ENCODE measurements around the gene OR2L8.

Gene OR2L8

GRCh38 chr1:247961791-247962190 lies 13.1 kb downstream of the OR2L8 start:
- Histone ChIP-seq H3K4me3 (no peak overlapping the region), H3K9ac (ENCODE audit: insufficient read length) (no peak overlapping the region), H3K27ac (peak overlapping the region; percentile 61; the same call in 1 of the 2 replicates), H3K36me3 (ENCODE audit: insufficient read depth, low read length) (no peaks in the 10 kb centered on the region), H3K9me3 (ENCODE audit: low read depth, low read length) (no peaks in the 10 kb centered on the region)
- no peak for TF ChIP-seq POLR2AphosphoS5 (IDR thresholded peaks at IDR 0.05; ENCODE audit: borderline replicate concordance, low read depth, low read length)
- TF ChIP-seq EZH2 (IDR thresholded peaks at IDR 0.05): no peak
- no peak for TF ChIP-seq FOXP2 (optimal IDR thresholded peaks at IDR 0.05; ENCODE audit: control extremely low read depth, extremely low read length, insufficient read depth)
- no peak for DNase-seq (ENCODE audit: low read depth, low spot score)

DNA sequence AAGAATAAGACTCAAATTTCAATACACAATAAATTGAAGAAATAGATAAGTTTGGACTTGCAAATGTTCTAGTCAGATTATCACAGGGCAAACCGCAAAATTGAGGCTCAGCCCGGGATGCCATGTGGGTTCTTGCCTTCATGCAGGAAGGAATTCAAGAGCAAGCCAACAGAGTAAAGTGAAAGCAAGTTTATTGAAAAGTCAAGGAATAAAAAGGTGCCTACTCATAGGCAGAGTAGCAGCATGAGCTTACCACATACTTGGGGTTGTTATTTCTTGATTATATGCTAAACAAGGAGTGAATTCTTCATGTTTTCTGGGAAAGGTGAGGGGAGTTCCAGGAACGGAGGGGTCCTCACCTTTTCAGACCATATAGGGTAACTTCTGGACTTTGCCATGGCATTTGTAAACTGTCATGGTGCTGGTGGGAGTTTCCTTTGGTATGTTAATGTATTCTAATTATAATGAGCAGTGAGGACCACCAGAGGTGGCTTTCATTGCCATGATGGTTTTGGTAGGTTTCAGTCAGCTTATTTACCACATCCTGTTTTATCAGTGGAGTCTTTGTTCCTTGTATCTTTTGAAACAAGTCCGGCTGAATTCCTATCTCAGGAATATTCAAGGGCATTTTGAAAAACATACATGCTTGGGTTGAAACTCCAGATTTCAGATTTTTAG lies 14.4 kb downstream of the OR2L8 start:
- Histone ChIP-seq H3K36me3 (ENCODE audit: insufficient read depth, low read length) (no peaks in the 10 kb centered on the region), H3K9ac (ENCODE audit: insufficient read length) (no peak overlapping the region), H3K9me3 (ENCODE audit: low read depth, low read length) (no peaks in the 10 kb centered on the region), H3K4me3 (no peak overlapping the region), H3K27ac (0 out of 2 replicates have a peak overlapping the region, but pooled peaks have one; percentile 9)
- no peak for DNase-seq (ENCODE audit: low read depth, low spot score)
- TF ChIP-seq FOXP2 (optimal IDR thresholded peaks at IDR 0.05; ENCODE audit: control extremely low read depth, extremely low read length, insufficient read depth) (no peak), POLR2AphosphoS5 (IDR thresholded peaks at IDR 0.05; ENCODE audit: borderline replicate concordance, low read depth, low read length) (no peak), EZH2 (IDR thresholded peaks at IDR 0.05) (no peak)

DNA sequence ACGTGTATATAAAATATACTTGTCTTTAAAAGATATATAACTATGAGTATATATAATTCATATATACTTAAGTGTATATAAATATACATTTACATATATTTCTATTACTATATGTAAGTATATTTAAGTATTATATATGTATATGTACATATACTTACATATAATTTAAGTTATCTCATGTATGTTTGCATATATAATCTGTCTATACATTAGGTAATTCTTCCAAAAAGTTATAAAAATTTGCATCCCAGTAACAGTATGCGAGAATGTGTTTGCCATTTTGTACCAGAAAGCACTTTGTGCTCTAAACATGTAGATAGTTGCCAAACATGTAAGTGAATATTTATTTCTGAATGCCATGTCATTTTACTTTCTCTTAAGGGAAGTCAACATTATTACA lies 16.3 kb downstream of the OR2L8 start, which contains the start of gene OR2AK2:
Gene OR2AK2, plus strand, starts transcription at position 301 of the 400 bp plus-strand sequence. CDS start 144 bp downstream, outside the sequence.
- Histone ChIP-seq H3K27ac (no peak within 1 kb of the TSS), H3K36me3 (ENCODE audit: insufficient read depth, low read length) (no peaks in the 10 kb centered on the region), H3K4me3 (no peak within 1 kb of the TSS), H3K9me3 (ENCODE audit: low read depth, low read length) (no peaks in the 10 kb centered on the region), H3K9ac (ENCODE audit: insufficient read length) (no peak within 1 kb of the TSS)
- no peak for DNase-seq (ENCODE audit: low read depth, low spot score)
- TF ChIP-seq EZH2 (IDR thresholded peaks at IDR 0.05): no peak
- no peak for TF ChIP-seq FOXP2 (optimal IDR thresholded peaks at IDR 0.05; ENCODE audit: control extremely low read depth, extremely low read length, insufficient read depth)
- no peak for TF ChIP-seq POLR2AphosphoS5 (IDR thresholded peaks at IDR 0.05; ENCODE audit: borderline replicate concordance, low read depth, low read length)

- H3K27ac ChIP-seq: no peak overlapping the region
- H3K9me3 ChIP-seq (ENCODE audit: low read depth, low read length): no peaks in the 10 kb centered on the region
- no peak overlapping the region for H3K9ac ChIP-seq (ENCODE audit: insufficient read length)
- TF ChIP-seq POLR2AphosphoS5 (IDR thresholded peaks at IDR 0.05; ENCODE audit: borderline replicate concordance, low read depth, low read length): no peak
- peak overlapping the region; percentile 13; the same call in 1 of the 2 replicates for H3K4me3 ChIP-seq
- no peaks in the 10 kb centered on the region for H3K36me3 ChIP-seq (ENCODE audit: insufficient read depth, low read length)
- DNase-seq (ENCODE audit: low read depth, low spot score): no peak
Observed at GRCh38 chr1:247966532-247967204, 18.0 kb downstream of the OR2L8 start.

DNA sequence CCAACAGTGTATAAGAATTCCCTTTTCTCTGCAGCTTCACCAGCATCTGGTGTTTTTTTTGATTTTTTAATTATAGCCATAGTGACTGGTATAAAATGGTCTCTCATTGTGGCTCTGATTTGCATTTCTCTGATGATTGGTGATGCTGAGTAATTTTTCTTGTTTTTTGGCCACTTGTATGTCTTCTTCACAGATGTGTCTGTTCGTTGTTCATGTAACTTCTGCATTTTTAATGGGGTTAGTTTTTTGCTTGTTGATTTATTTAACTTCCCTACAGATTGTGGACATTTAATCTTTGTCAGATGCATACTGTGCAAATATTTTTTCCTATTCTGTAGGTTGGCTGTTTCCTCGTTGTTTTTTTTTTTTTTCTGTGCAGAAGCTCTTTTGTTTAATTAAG lies 44.3 kb downstream of the OR2L8 start:
- TF ChIP-seq POLR2AphosphoS5 (IDR thresholded peaks at IDR 0.05; ENCODE audit: borderline replicate concordance, low read depth, low read length) (no peak), FOXP2 (optimal IDR thresholded peaks at IDR 0.05; ENCODE audit: control extremely low read depth, extremely low read length, insufficient read depth) (no peak), EZH2 (IDR thresholded peaks at IDR 0.05) (no peak)
- Histone ChIP-seq H3K36me3 (ENCODE audit: insufficient read depth, low read length) (no peaks in the 10 kb centered on the region), H3K9ac (ENCODE audit: insufficient read length) (no peak overlapping the region), H3K4me3 (no peak overlapping the region), H3K27ac (no peak overlapping the region), H3K9me3 (ENCODE audit: low read depth, low read length) (no peaks in the 10 kb centered on the region)
- no peak for DNase-seq (ENCODE audit: low read depth, low spot score)

- H3K27ac ChIP-seq: no peak overlapping the region
- TF ChIP-seq EZH2 (IDR thresholded peaks at IDR 0.05): no peak
- TF ChIP-seq FOXP2 (optimal IDR thresholded peaks at IDR 0.05; ENCODE audit: control extremely low read depth, extremely low read length, insufficient read depth): no peak
- TF ChIP-seq POLR2AphosphoS5 (IDR thresholded peaks at IDR 0.05; ENCODE audit: borderline replicate concordance, low read depth, low read length): no peak
- no peak overlapping the region for H3K4me3 ChIP-seq
- no peak for DNase-seq (ENCODE audit: low read depth, low spot score)
- no peak overlapping the region for H3K9ac ChIP-seq (ENCODE audit: insufficient read length)
- H3K36me3 ChIP-seq (ENCODE audit: insufficient read depth, low read length): no peaks in the 10 kb centered on the region
- H3K9me3 ChIP-seq (ENCODE audit: low read depth, low read length): no peaks in the 10 kb centered on the region
Observed at GRCh38 chr1:247998811-247999210, 50.2 kb downstream of the OR2L8 start.

All from SK-N-MC (cell line).